22Rv1 (cell line): ENCODE data around the gene SRMS.

ENCODE experiments used
- ZFX ChIP-seq: fragments of 450-650 bp; IDR thresholded peaks from 2 replicates; pipeline ENCODE4 v1.6.1; 2017; ENCODE audit warnings: antibody characterized with exemption, borderline replicate concordance
- TF ChIP-seq, protein P1 (sequence below): fragments of 450-650 bp; IDR thresholded peaks from 2 replicates; pipeline ENCODE4 v1.5.1; 2017; ENCODE audit warnings: mild to moderate bottlenecking

DNA sequence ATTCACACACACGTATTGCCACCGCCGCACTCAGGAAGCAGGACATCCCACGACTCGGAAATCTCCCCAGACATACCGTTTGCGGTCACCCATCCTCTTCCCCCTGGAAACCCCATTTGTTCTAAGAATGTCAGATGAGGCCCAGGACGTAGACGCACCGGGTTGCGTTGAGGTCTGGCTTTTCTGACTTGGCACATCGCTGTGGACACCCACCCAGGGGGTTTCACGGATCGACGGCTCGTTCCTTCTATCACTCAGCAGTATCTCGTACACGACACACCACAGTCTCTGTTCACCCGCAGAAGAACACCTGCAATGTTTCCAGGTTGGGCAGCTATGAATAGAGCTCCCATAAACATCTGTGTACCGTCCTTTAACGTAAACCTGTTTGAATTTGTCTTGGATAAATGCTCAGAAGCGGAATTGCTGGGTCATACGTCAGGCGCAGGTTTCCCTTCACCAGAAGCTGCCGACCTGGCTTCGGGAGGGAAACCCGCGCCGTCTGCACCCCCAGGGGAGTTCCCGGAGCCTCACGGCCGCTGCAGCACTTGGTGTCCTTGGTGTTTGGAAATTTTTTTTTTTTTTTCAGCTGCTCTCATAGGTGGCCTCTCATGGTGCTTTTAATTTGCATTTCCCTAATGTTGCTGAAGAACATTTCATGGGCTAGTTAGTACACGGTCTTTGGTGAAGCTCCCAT is 39.3 kb downstream of the SRMS start:
- TF ChIP-seq, protein P1, sequence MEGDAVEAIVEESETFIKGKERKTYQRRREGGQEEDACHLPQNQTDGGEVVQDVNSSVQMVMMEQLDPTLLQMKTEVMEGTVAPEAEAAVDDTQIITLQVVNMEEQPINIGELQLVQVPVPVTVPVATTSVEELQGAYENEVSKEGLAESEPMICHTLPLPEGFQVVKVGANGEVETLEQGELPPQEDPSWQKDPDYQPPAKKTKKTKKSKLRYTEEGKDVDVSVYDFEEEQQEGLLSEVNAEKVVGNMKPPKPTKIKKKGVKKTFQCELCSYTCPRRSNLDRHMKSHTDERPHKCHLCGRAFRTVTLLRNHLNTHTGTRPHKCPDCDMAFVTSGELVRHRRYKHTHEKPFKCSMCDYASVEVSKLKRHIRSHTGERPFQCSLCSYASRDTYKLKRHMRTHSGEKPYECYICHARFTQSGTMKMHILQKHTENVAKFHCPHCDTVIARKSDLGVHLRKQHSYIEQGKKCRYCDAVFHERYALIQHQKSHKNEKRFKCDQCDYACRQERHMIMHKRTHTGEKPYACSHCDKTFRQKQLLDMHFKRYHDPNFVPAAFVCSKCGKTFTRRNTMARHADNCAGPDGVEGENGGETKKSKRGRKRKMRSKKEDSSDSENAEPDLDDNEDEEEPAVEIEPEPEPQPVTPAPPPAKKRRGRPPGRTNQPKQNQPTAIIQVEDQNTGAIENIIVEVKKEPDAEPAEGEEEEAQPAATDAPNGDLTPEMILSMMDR = no peak
- no peak for TF ChIP-seq ZFX
